Stomach (tissue), 9 donors: Measurements from ENCODE around the gene RHBDD3. TPM values are rescaled to one million over a fixed set of nuclear protein-coding genes. Genes with fewer than 3 reads are reported as not detected.
A peak's percentile ranks its signal among the peaks of the same experiment; 100 is the strongest.

Experiments
- DNase-seq, 2 donors: peaks; one replicate each; pipeline versions ENCODE4 v3.0.0 to v3.0.0-alpha.2; 2013 to 2019
- H3K27ac ChIP-seq, 5 donors: fragments of 200-600 bp in 4 of 5; sonication (generic) in 4 of 5; one replicate each; pipeline ENCODE4 v1.5.1; 2013 to 2019; ENCODE audit warnings: mild to moderate bottlenecking in 1 of 5, moderate library complexity in 1 of 5
- H3K27me3 ChIP-seq, 3 donors: fragments of 200-600 bp; sonication (generic); one replicate each; pipeline ENCODE4 v1.5.1; 2017 to 2019; ENCODE audit warnings: mixed run types in 1 of 3
- H3K36me3 ChIP-seq, 4 donors: fragments of 200-600 bp; sonication (generic); 1 replicate in 3 of 4; 2 replicates in 1 of 4; pipeline ENCODE4 v1.5.1; 2016 to 2019
- H3K4me1 ChIP-seq, 4 donors: fragments of 200-600 bp; sonication (generic); one replicate each; pipeline ENCODE4 v1.5.1; 2016 to 2019
- H3K4me3 ChIP-seq, 4 donors: fragments of 200-600 bp; sonication (generic) in 3 of 4; one replicate each; pipeline ENCODE4 v1.5.1; 2016 to 2019; ENCODE audit warnings: mild to moderate bottlenecking in 1 of 4
- H3K9me3 ChIP-seq, 4 donors: fragments of 200-600 bp; sonication (generic); one replicate each; pipeline ENCODE4 v1.5.1; 2016 to 2019
- CTCF ChIP-seq, 7 experiments: fragments of 450-650 bp in 4 of 7; fragments of 200-600 bp in 3 of 7; sonication (generic) in 3 of 7; IDR thresholded peaks; one replicate each; pipeline ENCODE4 v1.5.1; 2016 to 2019; ENCODE audit warnings: antibody characterized with exemption in 7 of 7, control low read depth in 2 of 7, mild to moderate bottlenecking in 1 of 7
- EP300 ChIP-seq: sonication (generic); formaldehyde crosslinking; IDR thresholded peaks from one replicate; pipeline ENCODE4 v1.6.1; 2017; ENCODE audit warnings: antibody characterized with exemption
- POLR2A ChIP-seq, 4 donors: fragments of 450-650 bp; IDR thresholded peaks; one replicate each; pipeline ENCODE4 v1.6.1; 2016; ENCODE audit warnings: antibody characterized with exemption in 4 of 4, control low read depth in 2 of 4, mild to moderate bottlenecking in 1 of 4, moderate library complexity in 1 of 4
- POLR2AphosphoS5 ChIP-seq, 3 donors: sonication (generic); formaldehyde crosslinking; IDR thresholded peaks; one replicate each; pipeline ENCODE4 v1.6.1; 2016; ENCODE audit warnings: antibody characterized with exemption in 3 of 3
- WGBS, 5 donors: extraction: QIAGEN DNeasy Blood & Tissue Kit in 3 of 5; methylation state at CpG; one replicate each; pipeline versions ENCODE4 v1.1.5 to v1.1.7; 2013 to 2018; 5-methylcytosine and 5-hydroxymethylcytosine counted together
- intact Hi-C: fragments of 100-400 bp; cut with DNase I; formaldehyde crosslinking; loops from one replicate; pipeline ENCODE4 v1.15.1; 2023; ENCODE audit warnings: low total_unique reads
- polyA plus RNA-seq, 3 donors: library from polyadenylated mRNA; stranded (reverse); fragments of 200-250 nt; gene quantifications; one replicate each; pipeline ENCODE4 v1.2.3, GENCODE V29; 2013
- total RNA-seq, 5 donors: library from RNA; depleted of rRNA; stranded (reverse); fragments of >200 nt; gene quantifications; one replicate each; pipeline versions ENCODE4 v1.1.0 to v1.2.3, GENCODE V29; 2014 to 2016
- donor health status: healthy with polysubstance abuse.
- donor health status: Bipolar disorder and iron deficiency.
- donor health status: healthy.

Gene RHBDD3
- total and polyA plus RNA-seq, 8 donors = 9.8 to 76.5 (median 20.0) TPM

- TF ChIP-seq POLR2AphosphoS5 (IDR thresholded peaks at IDR 0.05) (no peak), POLR2A (IDR thresholded peaks at IDR 0.05) (no peak), EP300 (no peak), CTCF (IDR thresholded peaks at IDR 0.05) (no peak)
- H3K4me1 ChIP-seq = peaks cover 36 to 50% (median 49%) of the 10 kb centered on the region in 4 donors
- 13 to 22% (median 21%) methylated on average over 12 to 13 of the region's 13 CpGs for WGBS, 5 donors
- H3K36me3 ChIP-seq = peaks cover 0 to 26% (median 22%) of the 10 kb centered on the region in 4 donors
- H3K9me3 ChIP-seq = no peaks in the 10 kb centered on the region
- no peaks in the 10 kb centered on the region for H3K27me3 ChIP-seq
- peak overlapping the region; percentile 79 to 98 (median 94) for H3K4me3 ChIP-seq
- peak overlapping the region; percentile 94 to 100 (median 99) for H3K27ac ChIP-seq
- intact Hi-C loops = no loop called here
- DNase-seq = peak in 1 of 2 donors; percentile 30
Observed at GRCh38 chr22:29266564-29267461, 968 bp downstream of the RHBDD3 start.

- Histone ChIP-seq H3K36me3 (peaks cover 0 to 29% (median 22%) of the 10 kb centered on the region in 4 donors), H3K27me3 (no peaks in the 10 kb centered on the region), H3K27ac (peak overlapping the region in 3 of 5 donors; percentile 99 to 100 (median 99)), H3K4me3 (no peak overlapping the region), H3K4me1 (peaks cover 28 to 41% (median 40%) of the 10 kb centered on the region in 4 donors), H3K9me3 (no peaks in the 10 kb centered on the region)
- WGBS, 5 donors = 57 to 69% (median 61%) methylated on average over 4 of the region's 4 CpGs
- intact Hi-C loops = no loop called here
- TF ChIP-seq POLR2A (IDR thresholded peaks at IDR 0.05) = no peak
- TF ChIP-seq CTCF (IDR thresholded peaks at IDR 0.05) = no peak
- DNase-seq = no peak
Observed at GRCh38 chr22:29265929-29266328, 1.9 kb downstream of the RHBDD3 start.

GRCh38 chr22:29265305-29265704, 2.5 kb downstream of the RHBDD3 start:
- intact Hi-C loops = no loop called here

More at GRCh38 chr22:29265305-29265704, 2.5 kb downstream of the RHBDD3 start:
- Histone ChIP-seq H3K9me3 (no peaks in the 10 kb centered on the region), H3K27ac (peak overlapping the region in 1 of 5 donors; percentile 99), H3K4me1 (peaks cover 22 to 35% (median 34%) of the 10 kb centered on the region in 4 donors), H3K27me3 (no peaks in the 10 kb centered on the region), H3K4me3 (no peak overlapping the region), H3K36me3 (peaks cover 0 to 35% (median 27%) of the 10 kb centered on the region in 4 donors)
- WGBS, 5 donors = 90 to 97% (median 93%) methylated on average over 6 to 7 of the region's 7 CpGs
- TF ChIP-seq CTCF (IDR thresholded peaks at IDR 0.05) (no peak), POLR2A (IDR thresholded peaks at IDR 0.05) (no peak), POLR2AphosphoS5 (IDR thresholded peaks at IDR 0.05) (no peak), EP300 (no peak)
- no peak for DNase-seq
